Stimulated activated memory B cell treated with anti-CD40 and anti-IgM and Interleukin-4, amounts not matched to agents 10 μg/mL and 1 μg/mL and 100 μg/mL, for 72 hours (primary cell): ENCODE results near the gene ERVMER34-1.
A peak's percentile ranks its signal among the peaks of the same experiment; 100 is the strongest.

Experiments used
- ATAC-seq: fragments of 150-1000 bp; cut with Tn5 transposase; 2 replicates; pipeline ENCODE4 v1.10.0; 2021
- H3K27ac Mint-ChIP-seq: one replicate; pipeline ENCODE4 v1.8.0; 2022; ENCODE audit warnings: mild to moderate bottlenecking, mixed read lengths
- H3K27me3 Mint-ChIP-seq: one replicate; pipeline ENCODE4 v1.8.0; 2022; ENCODE audit warnings: mixed read lengths
- H3K36me3 Mint-ChIP-seq: one replicate; pipeline ENCODE4 v1.8.0; 2022; ENCODE audit warnings: mixed read lengths
- H3K4me1 Mint-ChIP-seq: one replicate; pipeline ENCODE4 v1.8.0; 2022; ENCODE audit warnings: mixed read lengths
- H3K4me3 Mint-ChIP-seq: one replicate; pipeline ENCODE4 v1.8.0; 2022; ENCODE audit warnings: mild to moderate bottlenecking, moderate library complexity, mixed read lengths
- H3K9me3 Mint-ChIP-seq: one replicate; pipeline ENCODE4 v1.8.0; 2022; ENCODE audit warnings: mixed read lengths

The ERVMER34-1 gene

DNA sequence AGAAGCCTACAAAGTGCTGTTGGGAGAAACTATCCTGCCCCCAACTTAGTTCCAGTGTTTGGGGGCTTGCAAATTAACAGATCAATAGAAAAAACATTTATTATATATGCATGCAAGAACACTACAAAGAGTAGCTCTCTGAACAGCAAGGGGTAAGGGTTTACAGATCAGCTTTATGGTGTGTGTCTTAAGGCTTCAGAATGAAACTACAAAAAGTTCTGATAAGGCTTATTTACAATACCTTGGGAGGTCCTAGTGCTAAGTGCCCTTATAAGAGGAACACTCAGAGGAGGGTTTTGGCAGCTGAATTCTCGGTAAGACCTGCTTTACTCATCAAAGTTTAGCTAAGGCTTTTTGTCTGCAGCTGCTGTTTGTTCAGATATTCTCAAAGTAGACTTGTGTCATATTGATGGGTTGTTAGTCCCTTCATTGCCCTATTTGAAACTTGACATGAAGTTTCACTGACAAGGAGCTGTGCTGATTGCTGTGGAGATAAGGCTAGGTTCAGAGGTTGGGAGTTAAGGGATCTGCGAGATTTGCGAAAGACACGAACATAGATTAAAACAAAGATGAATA lies 7.7 kb downstream of the ERVMER34-1 start:
- ATAC-seq = no peak
- H3K36me3 Mint-ChIP-seq = no peaks in the 10 kb centered on the region
- H3K9me3 Mint-ChIP-seq = no peaks in the 10 kb centered on the region
- H3K4me3 Mint-ChIP-seq = no peak overlapping the region
- H3K27ac Mint-ChIP-seq = no peak overlapping the region
- peaks cover 9% of the 10 kb centered on the region for H3K27me3 Mint-ChIP-seq
- H3K4me1 Mint-ChIP-seq = no peaks in the 10 kb centered on the region

DNA sequence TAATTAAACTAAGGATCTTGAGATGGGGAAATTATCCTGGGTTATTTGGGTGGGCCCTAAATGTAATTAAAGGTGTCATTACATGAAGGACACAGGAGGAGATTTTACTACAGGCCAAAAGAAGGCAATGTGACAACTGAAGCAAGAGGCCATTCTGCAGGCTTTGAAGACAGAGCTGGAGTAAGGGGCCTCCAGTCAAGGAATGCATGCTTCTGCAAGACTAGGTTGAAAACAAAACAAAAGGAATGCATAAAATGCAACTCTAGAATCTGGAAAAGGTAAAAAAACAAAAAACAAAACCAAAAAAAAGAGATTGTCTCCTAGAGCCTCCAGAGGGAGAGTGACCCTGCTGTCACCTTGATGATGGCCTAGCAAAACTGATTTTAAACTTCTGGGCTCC lies 21.6 kb downstream of the ERVMER34-1 start:
- no peak for ATAC-seq
- Mint-ChIP-seq H3K4me3 (no peak overlapping the region), H3K36me3 (no peaks in the 10 kb centered on the region), H3K27ac (no peak overlapping the region), H3K4me1 (no peaks in the 10 kb centered on the region), H3K27me3 (no peaks in the 10 kb centered on the region), H3K9me3 (no peaks in the 10 kb centered on the region)

DNA sequence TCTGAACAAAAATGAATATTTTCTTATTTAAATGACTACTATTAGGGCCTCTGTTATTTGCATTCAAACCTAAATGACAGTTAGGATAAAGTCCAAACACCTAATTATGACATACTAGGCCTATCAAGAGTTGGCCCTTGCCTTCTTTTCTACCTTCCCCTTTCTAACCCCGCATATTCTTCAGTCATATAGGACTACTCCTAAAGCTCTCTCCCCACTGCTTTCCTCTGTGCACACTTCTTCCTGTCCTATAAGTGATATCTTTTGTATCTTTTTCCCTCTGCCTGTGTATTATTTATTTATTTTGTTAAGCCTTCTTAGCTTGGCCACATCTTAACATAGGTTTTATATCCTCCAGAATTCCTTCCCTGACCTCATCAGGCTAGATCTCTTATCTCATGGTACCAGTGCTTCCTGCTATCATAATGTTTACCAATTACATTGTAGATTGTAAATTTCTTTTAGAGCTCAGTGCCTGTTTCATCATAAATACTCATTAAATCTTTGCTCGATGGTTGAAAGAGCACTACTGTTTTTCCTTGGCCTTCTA lies 22.5 kb downstream of the ERVMER34-1 start:
- no peak overlapping the region for H3K27ac Mint-ChIP-seq
- H3K36me3 Mint-ChIP-seq = no peaks in the 10 kb centered on the region
- no peak overlapping the region for H3K4me3 Mint-ChIP-seq
- ATAC-seq = no peak
- no peaks in the 10 kb centered on the region for H3K4me1 Mint-ChIP-seq
- no peaks in the 10 kb centered on the region for H3K9me3 Mint-ChIP-seq
- H3K27me3 Mint-ChIP-seq = no peaks in the 10 kb centered on the region

DNA sequence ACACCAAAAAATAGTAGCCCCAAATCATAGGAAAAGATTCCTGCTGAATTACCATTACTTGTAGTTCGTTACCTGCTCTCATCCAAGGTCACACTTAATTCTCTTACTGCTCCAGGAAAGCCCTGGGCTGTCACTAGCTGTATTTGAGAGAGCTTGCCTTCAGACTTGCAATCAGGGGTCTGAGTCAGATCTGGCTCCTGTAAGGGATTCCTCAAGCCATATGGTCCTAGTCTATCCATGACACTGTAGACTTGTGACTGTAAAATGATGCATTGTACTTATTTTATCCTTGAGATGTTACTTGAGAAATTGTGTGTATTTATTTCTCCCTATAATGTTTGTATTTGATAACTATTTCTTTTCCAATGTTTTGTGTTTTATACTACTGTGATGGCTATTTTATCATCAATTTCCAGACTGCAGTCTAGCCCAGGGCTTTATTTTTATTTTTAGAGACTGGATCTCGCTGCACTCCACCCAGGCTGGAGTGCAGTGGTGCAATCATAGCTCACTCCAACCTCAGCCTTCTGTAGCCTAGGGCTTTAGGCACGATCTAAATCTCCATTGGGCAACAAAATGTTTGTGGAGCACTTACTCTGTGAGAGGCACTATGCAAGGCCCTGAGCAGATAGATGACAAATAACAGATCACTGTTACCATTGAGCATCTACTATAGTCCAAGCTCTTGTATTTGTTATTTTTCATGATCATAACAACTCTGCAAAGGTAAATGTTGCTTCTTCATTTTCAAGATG lies 24.2 kb downstream of the ERVMER34-1 start:
- no peak for ATAC-seq
- Mint-ChIP-seq H3K4me3 (no peak overlapping the region), H3K27ac (no peak overlapping the region), H3K27me3 (no peaks in the 10 kb centered on the region), H3K36me3 (no peaks in the 10 kb centered on the region), H3K9me3 (no peaks in the 10 kb centered on the region), H3K4me1 (peaks cover 9% of the 10 kb centered on the region)

DNA sequence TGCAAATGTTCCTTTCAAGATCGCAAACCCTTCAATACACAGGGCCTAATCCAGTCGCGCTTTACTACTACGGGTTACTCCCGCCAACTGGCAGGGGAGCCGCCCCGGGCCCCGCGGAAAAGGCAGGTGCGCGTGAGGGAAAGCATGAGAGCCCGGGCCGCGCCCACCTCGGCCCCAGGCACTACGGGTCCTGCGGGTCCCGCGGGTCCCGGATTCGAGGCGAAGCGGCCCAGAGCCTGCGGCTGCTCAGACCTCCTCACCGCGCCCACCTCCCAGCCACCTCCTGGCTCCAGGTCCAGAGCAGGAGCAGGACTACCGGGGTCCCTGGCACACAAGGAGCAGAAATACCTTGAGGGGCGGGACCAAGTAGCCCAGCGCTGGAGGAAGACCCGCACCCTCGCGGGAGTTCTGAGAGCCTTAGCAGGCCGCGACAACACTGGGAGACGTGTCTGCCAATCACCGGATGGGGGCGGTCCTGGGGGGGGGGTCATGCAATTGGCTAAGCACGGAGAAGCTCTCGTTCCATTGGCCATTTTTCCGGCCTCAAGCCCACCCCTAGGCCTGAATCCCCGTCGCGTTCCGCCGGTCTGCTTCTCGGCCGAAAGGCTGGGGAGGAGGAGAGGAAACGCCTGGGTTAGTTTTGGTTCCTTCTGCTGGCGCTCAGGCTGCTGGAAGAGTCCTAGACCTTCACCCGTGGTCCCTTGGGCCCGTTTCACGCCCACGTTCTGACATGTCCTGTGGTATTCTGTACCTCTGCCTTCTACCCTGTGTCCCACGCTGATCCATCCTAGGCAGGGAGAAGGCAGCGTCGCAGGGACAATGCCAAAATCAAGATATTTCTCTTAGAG lies 29.0 kb downstream of the ERVMER34-1 start:
- H3K9me3 Mint-ChIP-seq = no peaks in the 10 kb centered on the region
- peaks cover 19% of the 10 kb centered on the region for H3K36me3 Mint-ChIP-seq
- peak overlapping the region; percentile 86 for H3K27ac Mint-ChIP-seq

DNA sequence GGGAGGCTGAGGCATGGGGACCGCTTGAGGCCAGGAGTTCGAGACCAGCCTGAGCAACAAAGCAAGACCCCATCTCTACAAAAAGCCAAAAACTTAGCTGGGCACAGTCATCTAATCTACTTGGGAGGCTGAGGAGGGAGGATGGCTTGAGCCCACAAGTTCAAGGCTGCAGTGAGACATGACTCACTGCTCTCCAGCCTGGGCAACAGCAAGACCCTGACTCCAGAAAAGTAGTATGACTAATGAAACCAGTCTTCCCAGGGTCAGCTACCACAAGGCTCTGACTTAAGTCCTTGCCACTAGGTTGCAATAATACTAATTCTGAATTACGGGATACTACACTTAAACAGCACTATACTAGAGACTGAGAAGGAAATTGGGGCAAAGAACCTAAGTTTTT lies 33.1 kb downstream of the ERVMER34-1 start:
- H3K4me3 Mint-ChIP-seq = no peak overlapping the region
- no peaks in the 10 kb centered on the region for H3K27me3 Mint-ChIP-seq
- no peak for ATAC-seq
- peaks cover 52% of the 10 kb centered on the region for H3K36me3 Mint-ChIP-seq
- no peak overlapping the region for H3K27ac Mint-ChIP-seq
- H3K9me3 Mint-ChIP-seq = peaks cover 3% of the 10 kb centered on the region
- peaks cover 37% of the 10 kb centered on the region for H3K4me1 Mint-ChIP-seq

More for the DNA sequence above, 29.0 kb downstream of the ERVMER34-1 start:
- ATAC-seq = peak; percentile 98
- Mint-ChIP-seq H3K4me3 (peak overlapping the region; percentile 83), H3K4me1 (peaks cover 13% of the 10 kb centered on the region), H3K27me3 (no peaks in the 10 kb centered on the region)

DNA sequence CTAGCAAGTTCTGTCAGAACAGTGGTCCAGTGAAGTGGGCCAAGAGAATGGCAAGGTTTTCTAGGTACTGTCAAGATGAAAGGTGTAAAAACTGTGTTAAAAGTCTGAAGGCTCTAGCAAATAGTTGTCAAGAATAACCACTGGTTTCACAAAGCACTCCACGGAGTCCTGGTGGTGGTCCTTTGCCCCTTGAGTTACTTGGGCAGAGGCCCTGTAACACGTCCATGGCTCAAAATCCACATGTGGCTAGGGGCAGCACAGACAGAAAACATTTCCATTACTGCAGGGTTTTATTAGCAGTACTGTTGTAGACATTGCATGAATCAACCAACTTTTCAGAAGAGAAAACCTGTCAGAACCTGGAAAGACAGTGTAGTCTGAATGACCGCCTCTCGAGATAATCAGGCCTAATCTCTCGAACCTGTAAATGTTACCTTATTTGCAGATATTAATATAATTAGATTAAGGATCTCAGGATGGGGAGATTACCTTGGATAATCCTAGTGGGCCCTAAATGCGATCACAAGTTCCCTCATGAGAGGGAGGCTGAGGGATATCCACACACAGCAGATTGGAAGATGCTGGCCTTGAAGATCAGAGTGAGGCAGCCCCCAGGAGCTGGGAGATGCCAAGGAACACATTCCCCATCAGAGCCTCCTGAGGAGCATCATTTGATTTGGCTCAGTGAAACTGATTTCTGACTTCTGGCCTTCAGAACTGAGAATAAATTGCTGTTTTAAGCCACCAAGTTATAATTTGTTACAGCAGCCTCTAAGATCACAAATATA lies 34.7 kb downstream of the ERVMER34-1 start:
- Mint-ChIP-seq H3K9me3 (peaks cover 3% of the 10 kb centered on the region), H3K4me1 (peaks cover 34% of the 10 kb centered on the region), H3K27ac (peak overlapping the region; percentile 90), H3K27me3 (no peaks in the 10 kb centered on the region), H3K36me3 (peaks cover 52% of the 10 kb centered on the region), H3K4me3 (no peak overlapping the region)
- no peak for ATAC-seq

DNA sequence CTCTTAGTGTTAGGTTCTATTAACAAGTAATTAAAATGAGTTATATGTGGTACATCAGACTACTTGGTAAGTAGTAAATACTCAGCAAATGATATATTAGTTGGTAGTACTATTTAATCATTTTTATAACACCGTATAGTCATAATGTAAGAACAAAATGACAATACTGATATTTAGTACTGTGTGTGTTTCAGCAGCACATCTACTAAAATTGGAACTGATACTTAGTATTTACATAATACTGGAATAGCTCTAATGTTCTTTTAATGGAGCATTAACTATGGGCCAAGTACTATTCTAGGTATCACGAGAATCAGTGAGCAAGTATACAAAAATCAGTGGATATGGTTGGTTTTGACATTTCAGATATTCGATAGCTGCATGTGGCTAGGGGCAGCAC lies 35.3 kb downstream of the ERVMER34-1 start:
- H3K36me3 Mint-ChIP-seq = peaks cover 52% of the 10 kb centered on the region
- H3K27ac Mint-ChIP-seq = peak overlapping the region; percentile 90
- peaks cover 4% of the 10 kb centered on the region for H3K9me3 Mint-ChIP-seq
- ATAC-seq = no peak
- peaks cover 40% of the 10 kb centered on the region for H3K4me1 Mint-ChIP-seq
- H3K4me3 Mint-ChIP-seq = peak overlapping the region; percentile 40
- H3K27me3 Mint-ChIP-seq = no peaks in the 10 kb centered on the region

DNA sequence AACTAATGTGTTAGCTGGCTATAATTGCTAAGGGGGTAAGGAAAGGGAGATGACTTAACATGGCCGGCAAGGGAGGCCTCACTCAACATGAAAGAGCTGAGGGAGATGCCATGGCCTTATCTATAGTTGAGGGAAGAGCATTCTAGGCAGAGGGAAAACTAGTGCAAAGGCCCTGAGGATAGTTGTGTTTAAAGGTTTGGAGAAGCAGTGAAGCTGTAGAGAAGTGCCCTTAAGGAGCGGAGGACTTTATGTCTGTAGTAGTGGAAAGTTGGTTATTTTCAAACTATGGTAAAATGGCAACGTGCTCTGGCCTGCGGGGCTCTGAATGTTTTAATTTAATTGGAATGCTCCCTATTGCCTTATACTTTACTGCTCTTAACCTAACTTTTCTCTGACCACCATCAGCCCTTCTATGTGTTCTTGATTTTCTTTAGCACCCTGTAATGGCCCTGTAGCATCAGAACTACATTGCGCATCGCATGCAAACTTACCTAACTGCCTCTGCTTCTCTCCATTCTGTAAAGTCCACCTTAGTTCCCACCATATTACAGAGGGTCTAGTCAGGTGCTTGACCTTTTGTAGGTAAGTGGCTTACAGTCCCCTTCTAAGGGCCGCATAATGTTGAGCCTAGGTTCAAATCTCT lies 35.8 kb downstream of the ERVMER34-1 start:
- H3K9me3 Mint-ChIP-seq = peaks cover 6% of the 10 kb centered on the region
- peak overlapping the region; percentile 90 for H3K27ac Mint-ChIP-seq
- H3K4me3 Mint-ChIP-seq = peak overlapping the region; percentile 91
- H3K36me3 Mint-ChIP-seq = peaks cover 50% of the 10 kb centered on the region
- no peak for ATAC-seq
- H3K27me3 Mint-ChIP-seq = no peaks in the 10 kb centered on the region
- peaks cover 45% of the 10 kb centered on the region for H3K4me1 Mint-ChIP-seq

DNA sequence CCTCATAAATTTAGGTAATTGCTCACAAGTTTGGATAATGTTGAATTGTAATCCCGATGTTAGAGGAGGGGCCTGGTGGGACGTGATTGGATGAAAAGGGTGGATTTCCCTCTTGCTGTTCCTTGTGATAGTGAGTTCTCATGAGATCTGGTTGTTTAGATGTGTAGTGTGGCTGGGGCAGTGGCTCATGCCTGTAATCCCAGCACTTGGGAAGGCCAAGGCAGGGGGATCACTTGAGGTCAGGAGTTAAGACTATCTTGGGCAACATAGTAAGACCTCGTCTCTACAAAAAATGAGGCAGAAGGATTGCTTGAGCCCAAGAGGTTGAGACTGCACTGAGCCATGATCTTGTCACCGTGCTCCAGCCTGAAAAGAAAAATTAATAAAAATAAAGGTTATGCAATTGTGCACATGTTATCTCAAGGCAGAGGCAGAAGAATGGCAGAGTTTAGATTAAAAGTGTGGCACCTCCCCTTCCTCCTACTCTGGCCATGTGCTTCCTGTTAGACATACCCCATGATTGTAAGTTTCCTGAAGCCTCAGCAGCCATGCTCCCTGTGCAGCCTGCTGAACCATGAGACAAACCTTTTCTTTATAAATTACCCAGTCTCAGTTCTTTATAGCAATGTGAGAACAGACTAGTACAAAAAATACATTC lies 36.5 kb downstream of the ERVMER34-1 start:
- no peak for ATAC-seq
- Mint-ChIP-seq H3K4me1 (peaks cover 47% of the 10 kb centered on the region), H3K36me3 (peaks cover 44% of the 10 kb centered on the region), H3K4me3 (peak overlapping the region; percentile 91), H3K9me3 (peaks cover 6% of the 10 kb centered on the region), H3K27ac (peak overlapping the region; percentile 90), H3K27me3 (no peaks in the 10 kb centered on the region)

DNA sequence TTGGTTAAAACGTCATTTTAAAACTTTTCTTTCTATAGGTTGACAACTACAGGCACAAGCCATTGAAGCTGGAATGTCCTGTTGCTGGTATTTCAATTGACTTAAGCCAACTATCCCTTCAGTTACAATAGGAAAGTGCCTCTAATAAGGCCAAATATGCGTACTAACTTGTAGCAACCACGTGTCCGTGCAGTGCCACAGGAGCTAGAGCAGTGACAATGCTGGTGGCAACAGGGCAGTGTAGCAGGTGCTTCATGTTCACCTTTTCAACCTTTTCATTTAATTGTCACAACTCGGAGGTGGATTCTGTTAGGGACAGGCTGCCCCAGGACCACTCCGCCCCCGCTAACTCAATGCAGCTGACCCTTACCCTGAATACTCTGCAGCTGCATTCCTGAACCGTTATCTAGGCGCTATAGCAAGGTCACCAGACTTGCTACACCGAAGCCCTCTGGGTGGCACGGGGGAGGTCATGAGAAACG lies 37.7 kb downstream of the ERVMER34-1 start:
- Mint-ChIP-seq H3K4me3 (peak overlapping the region; percentile 91), H3K27ac (peak overlapping the region; percentile 90), H3K4me1 (peaks cover 56% of the 10 kb centered on the region)

DNA sequence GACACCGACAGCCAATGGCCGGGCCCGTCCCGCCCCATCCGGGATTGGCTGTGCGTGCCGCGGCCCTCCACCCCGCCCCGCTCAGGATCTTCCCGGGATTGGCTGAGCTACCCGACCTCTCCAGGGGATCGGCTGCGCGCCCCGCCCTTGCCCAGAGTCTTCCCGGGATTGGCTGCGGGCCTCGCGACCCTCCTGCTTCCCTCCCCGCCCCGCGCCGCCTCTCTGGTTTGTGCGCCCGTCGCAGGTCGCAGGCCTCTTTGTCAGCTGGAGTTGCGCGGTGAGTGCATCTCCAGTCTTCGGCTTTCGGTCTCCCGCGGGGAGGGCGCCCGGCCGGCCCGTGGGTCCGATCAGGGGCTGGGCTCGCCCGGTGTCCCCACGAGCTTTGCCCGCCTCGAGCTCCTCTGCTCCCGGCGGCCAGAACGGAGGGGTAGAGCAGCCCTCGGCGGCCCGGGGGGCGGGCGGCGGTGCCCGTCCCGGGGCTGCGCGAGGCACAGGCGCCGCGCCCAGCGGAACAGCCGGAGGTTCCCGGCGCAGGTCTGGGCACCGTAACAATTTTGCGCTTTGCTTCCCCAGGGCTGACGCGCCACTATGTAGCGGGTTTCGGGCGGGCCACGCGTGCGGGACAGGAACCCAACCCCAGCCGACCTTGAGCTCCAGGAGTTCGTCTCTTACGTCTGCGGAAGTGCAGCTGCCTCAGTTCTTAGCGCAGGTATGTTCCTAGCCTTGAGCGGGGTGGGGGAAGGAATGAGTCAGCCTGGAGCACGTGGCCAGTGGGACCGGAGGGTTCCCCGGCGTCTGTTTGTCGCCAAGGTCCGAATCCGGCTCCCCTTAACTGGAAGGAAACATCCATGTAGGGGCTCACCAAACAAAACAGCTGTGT lies 38.7 kb downstream of the ERVMER34-1 start:
- peaks cover 12% of the 10 kb centered on the region for H3K9me3 Mint-ChIP-seq
- H3K4me1 Mint-ChIP-seq = peaks cover 55% of the 10 kb centered on the region
- peak; percentile 98 for ATAC-seq
- H3K36me3 Mint-ChIP-seq = peaks cover 32% of the 10 kb centered on the region
- no peaks in the 10 kb centered on the region for H3K27me3 Mint-ChIP-seq
- peak overlapping the region; percentile 90 for H3K27ac Mint-ChIP-seq
- peak overlapping the region; percentile 91 for H3K4me3 Mint-ChIP-seq

More for the DNA sequence above, 37.7 kb downstream of the ERVMER34-1 start:
- no peaks in the 10 kb centered on the region for H3K27me3 Mint-ChIP-seq
- H3K36me3 Mint-ChIP-seq = peaks cover 32% of the 10 kb centered on the region
- peaks cover 12% of the 10 kb centered on the region for H3K9me3 Mint-ChIP-seq
- no peak for ATAC-seq

DNA sequence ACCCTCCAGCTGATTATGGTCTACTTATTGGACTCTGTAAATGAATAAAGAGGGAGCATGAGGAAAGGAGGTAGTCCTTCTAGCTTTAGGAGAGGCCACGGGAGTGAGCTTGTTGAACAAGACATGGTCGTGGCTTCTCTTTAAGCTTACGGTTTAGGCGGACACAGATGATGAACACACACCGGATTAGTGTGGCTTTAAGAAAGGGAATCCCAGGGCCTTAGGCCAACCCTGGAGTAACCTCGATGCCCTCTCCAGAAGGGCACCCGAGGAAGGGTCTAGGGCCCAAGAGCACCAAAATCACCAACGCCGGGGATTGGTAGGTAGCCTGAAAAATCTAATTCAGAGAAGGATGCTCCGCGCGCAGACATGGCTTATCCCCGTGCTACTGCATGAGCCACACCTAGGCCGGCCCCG lies 39.4 kb downstream of the ERVMER34-1 start:
- peak; percentile 6 for ATAC-seq
- Mint-ChIP-seq H3K27ac (peak overlapping the region; percentile 90), H3K9me3 (peaks cover 12% of the 10 kb centered on the region), H3K4me1 (peaks cover 52% of the 10 kb centered on the region), H3K4me3 (peak overlapping the region; percentile 91), H3K36me3 (peaks cover 32% of the 10 kb centered on the region), H3K27me3 (no peaks in the 10 kb centered on the region)
